Measurements from ENCODE around the gene COL6A3.

The COL6A3 gene

GRCh38 chr2:237384672-237385020 lies 29.3 kb downstream of the COL6A3 start:
- Histone ChIP-seq H4K20me1 (no peaks in the 10 kb centered on the region), H3K4me2 (peak overlapping the region in 2 of 11 experiments; percentile 15 to 40; a peak in 2 of 22 replicates), H3K36me3 (no peaks in the 10 kb centered on the region), H3K9ac (no peak overlapping the region), H3K9me3 (replicated peaks in 1 of 11) (peaks cover 0 to 2% (median 0%) of the 10 kb centered on the region in 11 experiments; a peak in 5 of 22 replicates), H3K27me3 (no peaks in the 10 kb centered on the region), H3K27ac (no peak overlapping the region), H3K4me1 (peaks cover 0 to 9% (median 0%) of the 10 kb centered on the region in 10 experiments; a peak in 3 of 20 replicates), H3K4me3 (no peak overlapping the region)
- TF ChIP-seq Cebpa-rat (IDR thresholded peaks at IDR 0.05): no peak

GRCh38 chr2:237383991-237384671 lies 29.8 kb downstream of the COL6A3 start:
- Histone ChIP-seq H3K27ac (no peak overlapping the region), H3K9me3 (replicated peaks in 1 of 11) (peaks cover 0 to 7% (median 0%) of the 10 kb centered on the region in 11 experiments; a peak in 7 of 22 replicates)
- TF ChIP-seq Cebpa-rat (IDR thresholded peaks at IDR 0.05): no peak

DNA sequence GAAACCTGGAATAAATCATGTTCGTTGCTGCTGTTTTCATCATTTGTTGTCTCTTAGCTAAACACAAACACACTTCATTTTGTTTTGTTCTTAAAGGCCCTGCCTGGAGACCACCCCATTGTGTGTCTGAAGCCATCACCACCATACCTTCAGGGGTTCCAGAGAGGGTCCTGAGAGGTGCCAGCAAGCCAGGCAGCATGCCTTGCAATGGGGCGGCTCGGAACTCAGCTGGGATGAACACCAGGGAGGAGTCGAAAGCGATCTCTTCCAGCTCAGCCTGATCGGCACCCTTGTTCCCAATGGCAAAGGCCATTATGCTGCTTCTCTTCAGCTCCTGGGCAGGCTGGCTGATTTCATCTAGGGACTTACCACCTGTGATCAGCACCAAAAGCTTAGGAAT lies 33.2 kb downstream of the COL6A3 start:
- H3K9me3 ChIP-seq (replicated peaks in 1 of 11): peaks cover 0 to 14% (median 0%) of the 10 kb centered on the region in 11 experiments; a peak in 8 of 22 replicates
- no peak overlapping the region for H3K27ac ChIP-seq
- no peaks in the 10 kb centered on the region for H3K36me3 ChIP-seq
- H3K4me3 ChIP-seq: no peak overlapping the region
- H3K4me2 ChIP-seq: no peak overlapping the region
- TF ChIP-seq Cebpa-rat (IDR thresholded peaks at IDR 0.05): no peak
- no peaks in the 10 kb centered on the region for H4K20me1 ChIP-seq
- no peak overlapping the region for H3K9ac ChIP-seq
- H3K27me3 ChIP-seq: no peaks in the 10 kb centered on the region
- H3K4me1 ChIP-seq: peaks cover 0 to 9% (median 0%) of the 10 kb centered on the region in 10 experiments; a peak in 3 of 20 replicates

More at GRCh38 chr2:237383991-237384671, 29.8 kb downstream of the COL6A3 start:
- H3K9ac ChIP-seq: no peak overlapping the region
- H3K4me1 ChIP-seq: peaks cover 0 to 9% (median 0%) of the 10 kb centered on the region in 10 experiments; a peak in 3 of 20 replicates
- H3K36me3 ChIP-seq: no peaks in the 10 kb centered on the region
- no peak overlapping the region for H3K4me3 ChIP-seq
- no peaks in the 10 kb centered on the region for H4K20me1 ChIP-seq
- peak overlapping the region in 4 of 11 experiments; percentile 5 to 40 (median 12); a peak in 4 of 22 replicates for H3K4me2 ChIP-seq
- H3K27me3 ChIP-seq: no peaks in the 10 kb centered on the region

DNA sequence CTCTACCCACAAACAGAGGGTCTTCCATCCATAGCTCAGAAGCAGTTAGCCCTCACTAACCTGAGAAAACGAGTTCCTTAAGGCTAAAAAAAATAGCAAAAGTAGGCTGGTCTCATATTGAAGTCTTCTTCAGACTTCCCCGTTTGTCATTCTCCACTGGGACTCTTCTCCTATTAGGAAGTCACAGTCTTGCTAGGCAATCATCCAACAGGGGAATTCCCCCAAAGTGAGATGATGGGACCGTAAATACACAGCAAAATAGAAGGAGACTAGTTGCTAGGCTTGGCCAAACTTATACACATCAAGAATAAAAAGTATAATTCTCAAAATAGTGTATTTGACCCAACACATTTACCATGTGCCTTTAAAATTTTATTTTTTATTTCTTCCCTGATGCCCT lies 34.3 kb downstream of the COL6A3 start:
- no peaks in the 10 kb centered on the region for H3K27me3 ChIP-seq
- H3K4me3 ChIP-seq: no peak overlapping the region
- peaks cover 0 to 9% (median 0%) of the 10 kb centered on the region in 10 experiments; a peak in 3 of 20 replicates for H3K4me1 ChIP-seq
- no peaks in the 10 kb centered on the region for H3K36me3 ChIP-seq
- no peaks in the 10 kb centered on the region for H4K20me1 ChIP-seq
- no peak for TF ChIP-seq Cebpa-rat (IDR thresholded peaks at IDR 0.05)
- H3K9ac ChIP-seq: no peak overlapping the region
- no peak overlapping the region for H3K4me2 ChIP-seq
- peaks cover 0 to 14% (median 0%) of the 10 kb centered on the region in 11 experiments; a peak in 8 of 22 replicates for H3K9me3 ChIP-seq (replicated peaks in 1 of 11)
- H3K27ac ChIP-seq: no peak overlapping the region

GRCh38 chr2:237378650-237379049 lies 35.3 kb downstream of the COL6A3 start:
- H3K36me3 ChIP-seq: no peaks in the 10 kb centered on the region
- H3K9me3 ChIP-seq (replicated peaks in 1 of 11): peaks cover 0 to 14% (median 0%) of the 10 kb centered on the region in 11 experiments; a peak in 8 of 22 replicates
- H3K27me3 ChIP-seq: no peaks in the 10 kb centered on the region
- no peak overlapping the region for H3K4me3 ChIP-seq
- H3K4me2 ChIP-seq: no peak overlapping the region
- H4K20me1 ChIP-seq: no peaks in the 10 kb centered on the region
- TF ChIP-seq Cebpa-rat (IDR thresholded peaks at IDR 0.05): no peak
- H3K4me1 ChIP-seq: no peaks in the 10 kb centered on the region
- no peak overlapping the region for H3K27ac ChIP-seq
- H3K9ac ChIP-seq: no peak overlapping the region

GRCh38 chr2:237374284-237375060 lies 39.5 kb downstream of the COL6A3 start:
- no peak for TF ChIP-seq Cebpa-rat (IDR thresholded peaks at IDR 0.05)
- Histone ChIP-seq H4K20me1 (no peaks in the 10 kb centered on the region), H3K27ac (no peak overlapping the region)

DNA sequence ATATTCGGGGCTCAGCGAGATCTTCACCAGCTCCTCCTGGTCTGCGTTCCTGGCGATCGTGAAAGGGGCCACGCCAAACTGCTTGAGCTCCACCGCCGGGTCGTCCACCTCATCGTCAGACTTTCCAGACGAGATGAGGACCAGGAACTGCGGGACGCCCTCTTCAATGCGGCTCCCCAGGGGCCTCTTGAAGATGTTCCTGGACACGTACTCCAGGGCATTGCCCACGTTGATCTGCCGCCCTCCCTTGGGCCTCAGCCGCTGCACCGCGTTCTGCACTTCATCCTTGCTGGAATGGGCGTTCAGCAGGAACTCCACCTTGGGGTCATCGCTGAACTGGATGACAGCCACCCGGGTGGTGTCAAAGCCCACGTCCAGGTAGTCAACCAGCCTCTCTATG lies 42.1 kb downstream of the COL6A3 start:
- Histone ChIP-seq H3K4me3 (no peak overlapping the region), H3K4me1 (no peaks in the 10 kb centered on the region), H3K27me3 (no peaks in the 10 kb centered on the region), H3K36me3 (no peaks in the 10 kb centered on the region), H3K27ac (no peak overlapping the region), H3K9ac (no peak overlapping the region), H3K9me3 (replicated peaks in 1 of 11) (peaks cover 0 to 12% (median 0%) of the 10 kb centered on the region in 11 experiments; a peak in 3 of 22 replicates), H4K20me1 (no peaks in the 10 kb centered on the region), H3K4me2 (no peak overlapping the region)
- TF ChIP-seq Cebpa-rat (IDR thresholded peaks at IDR 0.05): no peak

More at GRCh38 chr2:237374284-237375060, 39.5 kb downstream of the COL6A3 start:
- Histone ChIP-seq H3K4me3 (no peak overlapping the region), H3K27me3 (no peaks in the 10 kb centered on the region), H3K9me3 (replicated peaks in 1 of 11) (peaks cover 0 to 11% (median 0%) of the 10 kb centered on the region in 11 experiments; a peak in 8 of 22 replicates), H3K4me2 (no peak overlapping the region), H3K4me1 (no peaks in the 10 kb centered on the region), H3K9ac (no peak overlapping the region), H3K36me3 (no peaks in the 10 kb centered on the region)

DNA sequence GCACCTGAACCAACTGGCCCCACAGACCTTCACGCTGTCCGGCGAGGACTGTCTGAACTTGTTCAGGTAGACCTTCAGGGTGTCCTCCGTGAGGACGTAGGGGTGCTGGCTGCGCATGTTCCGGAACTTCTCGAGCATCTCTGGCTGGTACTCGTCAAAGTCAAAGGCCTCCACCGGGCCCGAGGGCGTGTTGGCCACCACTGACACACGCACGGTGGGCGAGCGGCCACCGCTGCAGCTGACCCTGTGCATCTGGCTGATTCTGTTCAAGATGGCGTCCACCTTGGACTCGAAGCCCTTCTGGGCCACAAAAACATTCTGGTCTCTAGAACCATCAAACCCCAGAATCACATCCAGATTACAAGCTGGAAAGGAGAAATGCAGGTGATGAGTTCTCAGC lies 48.3 kb downstream of the COL6A3 start:
- H3K9me3 ChIP-seq (replicated peaks in 1 of 11): peaks cover 0 to 12% (median 0%) of the 10 kb centered on the region in 11 experiments; a peak in 5 of 22 replicates
- H3K4me2 ChIP-seq: no peak overlapping the region

DNA sequence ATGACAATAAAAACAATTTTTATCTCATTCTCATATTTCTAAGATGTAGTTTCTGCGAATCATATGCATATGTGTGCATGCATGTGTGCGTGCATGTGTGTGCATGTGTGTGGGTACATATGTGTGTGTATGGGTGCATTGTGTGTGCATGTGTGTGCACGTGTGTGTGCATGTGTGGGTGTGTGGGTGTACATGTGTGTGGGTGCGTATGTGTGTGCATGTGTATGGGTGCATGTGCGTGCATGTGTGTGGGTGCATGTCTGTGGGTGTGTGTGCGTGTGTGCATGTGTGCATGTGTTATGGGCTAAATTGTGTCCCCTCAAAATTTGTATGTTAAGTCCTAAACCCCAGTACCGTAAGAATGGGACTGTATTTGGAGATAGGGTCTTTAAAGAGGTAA lies 49.3 kb downstream of the COL6A3 start:
- H3K9me3 ChIP-seq (replicated peaks in 1 of 11): peaks cover 0 to 12% (median 0%) of the 10 kb centered on the region in 11 experiments; a peak in 5 of 22 replicates

More for the DNA sequence above, 48.3 kb downstream of the COL6A3 start:
- H3K4me3 ChIP-seq: no peak overlapping the region
- no peaks in the 10 kb centered on the region for H3K27me3 ChIP-seq
- no peak for TF ChIP-seq Cebpa-rat (IDR thresholded peaks at IDR 0.05)
- H4K20me1 ChIP-seq: no peaks in the 10 kb centered on the region
- no peak overlapping the region for H3K27ac ChIP-seq
- no peak overlapping the region for H3K9ac ChIP-seq
- H3K4me1 ChIP-seq: peaks cover 0 to 10% (median 2%) of the 10 kb centered on the region in 10 experiments; a peak in 4 of 20 replicates
- H3K36me3 ChIP-seq: no peaks in the 10 kb centered on the region

More for the DNA sequence above, 49.3 kb downstream of the COL6A3 start:
- H3K27me3 ChIP-seq: no peaks in the 10 kb centered on the region
- no peak overlapping the region for H3K9ac ChIP-seq
- no peaks in the 10 kb centered on the region for H4K20me1 ChIP-seq
- H3K36me3 ChIP-seq: no peaks in the 10 kb centered on the region
- no peak overlapping the region for H3K4me3 ChIP-seq
- no peak overlapping the region for H3K27ac ChIP-seq
- no peak for TF ChIP-seq Cebpa-rat (IDR thresholded peaks at IDR 0.05)
- no peak overlapping the region for H3K4me2 ChIP-seq
- peaks cover 0 to 10% (median 2%) of the 10 kb centered on the region in 10 experiments; a peak in 4 of 20 replicates for H3K4me1 ChIP-seq

Data from BLaER1 treated with 17β-estradiol and CSF1 and Interleukin-3, amounts not matched to agents 10 nM and 100 nM (cell line).